ENCODE results near the gene SNED1.
"Not testable (repeated sequence)": the region's sequence is repeated elsewhere in the genome, so short reads cannot be mapped to it uniquely, and the experiment has no call there.

SNED1 gene

DNA sequence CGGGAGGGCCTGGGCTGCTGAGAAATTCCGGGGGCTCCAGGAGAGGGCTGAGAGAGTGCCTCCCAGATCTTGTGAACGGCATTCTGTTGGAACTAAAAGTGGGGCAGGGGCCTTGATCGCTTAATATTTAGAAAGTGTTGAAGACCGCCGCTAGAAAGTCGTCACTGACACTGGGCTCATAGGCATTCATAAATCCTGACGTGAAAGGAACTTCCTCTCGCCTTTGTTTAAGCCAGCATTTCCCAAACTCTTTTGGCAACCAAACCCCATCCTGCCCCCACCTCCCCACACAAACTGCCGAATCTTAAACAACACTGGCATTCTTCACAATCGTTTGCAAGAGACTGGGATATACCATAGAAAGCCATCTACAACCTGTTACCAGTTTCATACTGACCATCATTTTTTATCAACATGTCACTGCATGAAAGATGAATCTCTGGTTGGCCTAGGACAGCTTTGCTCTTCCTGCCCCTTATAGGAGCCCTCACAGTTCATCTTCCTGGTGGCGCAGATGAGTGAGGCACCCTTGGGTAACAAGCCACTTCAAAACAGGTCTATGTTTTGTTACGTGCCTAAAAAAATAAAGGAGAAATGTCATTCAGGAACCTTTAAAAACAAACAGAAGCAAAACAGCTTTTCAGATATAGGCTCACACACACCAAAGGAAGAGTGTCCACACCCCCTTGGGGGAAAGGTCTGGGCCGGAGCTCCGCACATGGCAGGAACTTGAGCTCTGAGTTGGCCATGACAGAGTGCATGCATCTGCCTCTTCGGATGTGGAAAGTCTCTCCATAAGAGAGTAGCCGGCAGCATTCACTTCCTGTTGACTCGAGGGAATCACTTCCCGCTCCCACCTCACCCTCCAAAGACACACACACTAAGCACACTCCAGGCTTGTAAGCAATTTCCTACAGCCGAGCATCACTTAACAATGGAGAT lies 90.6 kb downstream of the SNED1 start:
- Histone ChIP-seq H3K4me1 (ENCODE audit: control insufficient read depth, insufficient read depth, low read length) (peaks cover 4% of the 10 kb centered on the region), H3K36me3 (ENCODE audit: control insufficient read depth, insufficient read depth, low read length) (peaks cover 9% of the 10 kb centered on the region), H3K9ac (ENCODE audit: low read depth, low read length) (no peak overlapping the region), H3K9me3 (ENCODE audit: control insufficient read depth, insufficient read depth, low read length) (no peaks in the 10 kb centered on the region), H3K4me3 (ENCODE audit: low read depth, low read length) (no peak overlapping the region), H3K27me3 (ENCODE audit: control insufficient read depth, insufficient read depth, low read length) (no peaks in the 10 kb centered on the region)

DNA sequence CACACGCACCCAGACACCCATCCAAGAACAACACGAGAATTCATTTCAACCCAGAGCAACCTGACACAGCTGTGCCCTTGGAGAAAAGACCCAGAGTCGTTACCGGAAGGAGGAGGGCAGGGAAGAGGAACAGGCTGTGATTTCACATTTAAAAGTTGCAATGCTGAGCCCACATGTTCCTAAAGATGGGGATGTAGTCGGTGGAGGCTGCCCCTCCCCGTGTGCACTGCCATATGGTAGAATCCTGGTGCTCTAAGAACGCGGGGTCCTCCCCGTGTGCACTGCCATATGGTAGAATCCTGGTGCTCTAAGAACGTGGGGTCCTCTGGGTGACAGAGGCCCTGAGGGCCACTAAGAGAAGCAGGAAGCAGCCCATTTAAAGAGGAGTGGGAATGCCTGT lies 92.8 kb downstream of the SNED1 start:
- no peaks in the 10 kb centered on the region for H3K9me3 ChIP-seq (ENCODE audit: control insufficient read depth, insufficient read depth, low read length)
- H3K27me3 ChIP-seq (ENCODE audit: control insufficient read depth, insufficient read depth, low read length): no peaks in the 10 kb centered on the region
- peaks cover 13% of the 10 kb centered on the region for H3K36me3 ChIP-seq (ENCODE audit: control insufficient read depth, insufficient read depth, low read length)
- peaks cover 9% of the 10 kb centered on the region for H3K4me1 ChIP-seq (ENCODE audit: control insufficient read depth, insufficient read depth, low read length)
- no peak overlapping the region for H3K4me3 ChIP-seq (ENCODE audit: low read depth, low read length)
- no peak overlapping the region for H3K9ac ChIP-seq (ENCODE audit: low read depth, low read length)

DNA sequence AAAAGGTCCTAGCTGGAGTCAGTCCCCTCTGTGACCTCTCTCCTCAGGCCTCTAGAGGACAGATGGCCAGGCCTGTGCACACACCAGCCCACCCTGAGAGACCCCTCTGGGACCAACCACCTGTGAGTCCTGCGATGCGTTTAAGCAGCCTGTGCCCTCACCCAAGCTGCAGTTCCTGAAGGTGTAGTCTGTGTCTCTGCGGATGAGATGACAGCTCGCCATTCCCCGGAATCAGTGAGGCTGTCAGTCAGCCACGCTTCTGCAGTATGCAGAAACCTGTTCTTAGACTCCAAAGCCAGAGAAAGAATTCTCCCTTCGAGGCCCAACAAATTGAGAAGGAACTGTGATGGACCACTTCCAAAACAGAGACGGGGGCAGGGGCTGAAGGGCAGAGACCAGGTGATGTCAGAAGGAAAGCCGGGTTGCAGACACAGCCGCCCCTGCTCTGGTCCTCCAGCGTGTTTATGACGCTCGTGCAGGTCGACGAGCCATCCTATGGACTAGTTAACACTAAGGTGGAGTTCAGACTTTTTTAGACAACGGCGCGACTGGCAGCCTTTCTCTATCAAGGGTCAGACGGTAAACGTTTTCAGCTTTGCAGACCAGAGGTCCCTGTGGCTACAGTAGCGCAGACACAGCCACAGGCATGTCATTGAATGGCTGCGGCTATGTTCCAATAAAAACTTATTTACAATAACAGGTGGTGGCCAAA lies 93.5 kb downstream of the SNED1 start:
- H3K27me3 ChIP-seq (ENCODE audit: control insufficient read depth, insufficient read depth, low read length): no peaks in the 10 kb centered on the region
- peaks cover 9% of the 10 kb centered on the region for H3K4me1 ChIP-seq (ENCODE audit: control insufficient read depth, insufficient read depth, low read length)
- no peaks in the 10 kb centered on the region for H3K9me3 ChIP-seq (ENCODE audit: control insufficient read depth, insufficient read depth, low read length)
- no peak overlapping the region for H3K4me3 ChIP-seq (ENCODE audit: low read depth, low read length)
- no peak overlapping the region for H3K9ac ChIP-seq (ENCODE audit: low read depth, low read length)
- peaks cover 13% of the 10 kb centered on the region for H3K36me3 ChIP-seq (ENCODE audit: control insufficient read depth, insufficient read depth, low read length)

DNA sequence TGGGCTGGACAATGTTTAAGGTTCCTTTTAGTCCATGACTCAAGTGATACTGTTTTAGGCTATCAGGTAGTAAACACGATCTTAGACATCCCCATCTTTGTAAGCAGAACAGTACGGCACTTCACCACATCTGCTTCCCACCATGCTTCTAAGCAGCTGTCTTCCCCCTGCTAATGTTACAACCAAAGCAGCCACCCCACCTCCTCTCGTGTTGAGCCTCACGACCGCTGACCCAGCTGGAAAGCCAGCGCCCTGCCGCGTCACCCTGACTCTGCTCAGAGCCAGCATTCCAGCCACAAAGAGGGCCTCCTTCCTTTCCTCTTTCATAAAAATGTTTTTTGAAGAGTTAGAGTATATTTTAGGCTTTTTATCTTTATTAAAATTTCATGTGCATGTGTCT lies 94.3 kb downstream of the SNED1 start:
- H3K36me3 ChIP-seq (ENCODE audit: control insufficient read depth, insufficient read depth, low read length): peaks cover 13% of the 10 kb centered on the region

DNA sequence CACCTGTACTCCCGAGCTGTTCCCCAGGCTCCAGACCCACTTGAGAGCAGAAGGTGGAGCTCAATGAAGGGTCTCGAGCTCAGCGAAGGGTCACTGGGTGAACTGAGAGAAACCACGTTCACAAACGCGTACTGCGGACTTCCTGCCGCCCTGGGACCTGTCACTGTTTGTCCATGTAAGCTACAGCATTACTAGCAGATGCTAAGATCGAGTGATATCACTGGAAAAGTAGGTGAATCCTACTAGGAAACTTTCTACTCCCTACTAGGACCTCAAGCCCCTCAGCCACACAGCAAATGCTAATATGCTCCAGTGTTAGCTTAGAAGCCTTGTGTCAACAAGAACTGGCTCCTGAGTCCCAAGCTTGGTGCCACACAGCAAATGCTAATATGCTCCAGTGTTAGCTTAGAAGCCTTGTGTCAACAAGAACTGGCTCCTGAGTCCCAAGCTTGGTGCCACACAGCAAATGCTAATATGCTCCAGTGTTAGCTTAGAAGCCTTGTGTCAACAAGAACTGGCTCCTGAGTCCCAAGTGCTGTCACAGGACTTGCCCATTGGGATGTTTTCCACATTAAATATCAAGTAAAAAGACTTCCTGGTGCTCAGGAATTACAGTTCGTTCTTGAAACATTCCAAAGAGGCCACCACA lies 94.8 kb downstream of the SNED1 start:
- not testable (repeated sequence) for H3K4me1 ChIP-seq (ENCODE audit: control insufficient read depth, insufficient read depth, low read length); H3K9me3 ChIP-seq (ENCODE audit: control insufficient read depth, insufficient read depth, low read length); H3K27me3 ChIP-seq (ENCODE audit: control insufficient read depth, insufficient read depth, low read length); H3K9ac ChIP-seq (ENCODE audit: low read depth, low read length); H3K4me3 ChIP-seq (ENCODE audit: low read depth, low read length)
- H3K36me3 ChIP-seq (ENCODE audit: control insufficient read depth, insufficient read depth, low read length): peaks cover 13% of the 10 kb centered on the region

More for the DNA sequence above, 94.3 kb downstream of the SNED1 start:
- Histone ChIP-seq H3K9ac (ENCODE audit: low read depth, low read length) (no peak overlapping the region), H3K9me3 (ENCODE audit: control insufficient read depth, insufficient read depth, low read length) (no peaks in the 10 kb centered on the region), H3K27me3 (ENCODE audit: control insufficient read depth, insufficient read depth, low read length) (no peaks in the 10 kb centered on the region), H3K4me3 (ENCODE audit: low read depth, low read length) (no peak overlapping the region), H3K4me1 (ENCODE audit: control insufficient read depth, insufficient read depth, low read length) (peaks cover 9% of the 10 kb centered on the region)

DNA sequence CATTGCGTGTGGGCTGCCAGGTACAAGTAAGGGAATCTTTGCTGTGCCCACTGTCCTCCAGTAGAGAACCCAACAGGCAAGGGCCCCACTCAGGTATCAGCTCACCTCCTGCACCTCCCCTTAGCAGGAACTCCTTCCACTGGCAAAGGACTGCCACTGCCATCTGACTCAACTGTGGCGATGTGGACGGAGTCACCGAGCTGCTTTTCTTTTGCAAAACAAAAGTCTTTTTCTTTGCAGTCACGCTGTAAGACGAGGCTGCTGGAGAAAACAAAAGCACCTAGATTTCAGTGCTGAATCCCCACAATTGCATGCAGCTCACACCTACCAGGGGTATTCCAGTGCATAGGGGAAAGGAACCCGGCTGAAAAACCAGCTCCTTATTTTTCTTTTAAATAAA lies 95.8 kb downstream of the SNED1 start:
- Histone ChIP-seq H3K9ac (ENCODE audit: low read depth, low read length) (peak overlapping the region; percentile 47), H3K4me1 (ENCODE audit: control insufficient read depth, insufficient read depth, low read length) (peaks cover 9% of the 10 kb centered on the region), H3K9me3 (ENCODE audit: control insufficient read depth, insufficient read depth, low read length) (no peaks in the 10 kb centered on the region), H3K27me3 (ENCODE audit: control insufficient read depth, insufficient read depth, low read length) (no peaks in the 10 kb centered on the region), H3K36me3 (ENCODE audit: control insufficient read depth, insufficient read depth, low read length) (peaks cover 9% of the 10 kb centered on the region), H3K4me3 (ENCODE audit: low read depth, low read length) (no peak overlapping the region)

DNA sequence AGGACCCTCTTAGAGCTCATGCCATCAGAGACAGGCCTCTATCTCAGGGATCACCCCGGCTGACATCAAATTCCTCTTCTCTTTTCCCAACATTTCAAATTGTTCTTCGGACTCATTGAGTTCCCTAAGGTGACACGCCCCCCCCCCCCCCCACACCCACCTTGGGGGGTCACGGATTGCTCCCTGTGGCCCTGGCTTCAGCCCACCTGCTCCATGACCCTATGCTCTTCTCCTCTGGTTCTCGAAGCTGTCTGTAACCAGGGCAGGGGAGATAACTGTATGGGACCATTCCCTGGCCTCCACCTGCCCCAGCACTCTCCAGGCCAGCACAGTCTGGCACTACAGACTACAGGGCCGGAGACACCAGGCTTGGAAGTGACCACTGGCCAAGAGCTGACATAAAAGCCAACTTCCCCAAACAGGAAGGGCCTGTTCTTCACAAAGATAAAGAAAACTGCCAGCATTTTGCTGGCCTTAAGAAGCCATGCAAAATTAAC lies 96.6 kb downstream of the SNED1 start:
- Histone ChIP-seq H3K9ac (ENCODE audit: low read depth, low read length) (no peak overlapping the region), H3K27me3 (ENCODE audit: control insufficient read depth, insufficient read depth, low read length) (no peaks in the 10 kb centered on the region), H3K36me3 (ENCODE audit: control insufficient read depth, insufficient read depth, low read length) (peaks cover 11% of the 10 kb centered on the region), H3K4me3 (ENCODE audit: low read depth, low read length) (no peak overlapping the region), H3K9me3 (ENCODE audit: control insufficient read depth, insufficient read depth, low read length) (no peaks in the 10 kb centered on the region), H3K4me1 (ENCODE audit: control insufficient read depth, insufficient read depth, low read length) (peaks cover 9% of the 10 kb centered on the region)

DNA sequence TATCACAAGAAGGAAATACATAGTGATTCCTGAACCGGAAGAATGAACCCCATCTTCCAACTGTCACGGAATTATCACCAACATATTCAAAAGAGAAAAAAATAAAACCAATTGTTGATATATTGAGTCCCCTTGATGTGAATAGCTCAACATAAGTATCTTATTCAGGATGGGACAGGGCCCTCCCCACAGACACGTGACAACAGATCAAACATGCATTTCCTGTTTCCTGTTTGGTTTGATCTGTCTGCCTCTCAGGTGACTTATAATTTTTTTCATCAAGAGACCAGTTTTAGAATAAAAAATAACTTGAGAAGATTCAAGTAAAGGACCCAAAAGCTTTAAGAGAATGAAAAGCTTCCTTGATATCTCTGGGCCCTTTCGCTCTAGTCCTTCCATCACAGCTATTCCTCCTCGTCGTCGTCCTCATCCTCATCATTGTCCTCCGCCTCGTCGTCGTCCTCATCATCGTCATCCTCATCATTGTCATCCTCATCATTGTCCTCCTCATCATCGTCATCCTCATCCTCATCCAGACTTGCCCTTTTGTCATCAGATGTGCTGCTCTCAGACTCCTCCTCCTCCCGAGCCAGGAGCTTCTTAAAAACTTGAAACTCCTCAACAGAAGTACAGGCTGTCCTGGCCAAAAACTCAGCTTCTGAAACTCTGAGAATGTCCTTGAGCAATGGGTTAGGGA lies 97.3 kb downstream of the SNED1 start:
- no peak overlapping the region for H3K4me3 ChIP-seq (ENCODE audit: low read depth, low read length)
- peaks cover 9% of the 10 kb centered on the region for H3K4me1 ChIP-seq (ENCODE audit: control insufficient read depth, insufficient read depth, low read length)
- H3K27me3 ChIP-seq (ENCODE audit: control insufficient read depth, insufficient read depth, low read length): no peaks in the 10 kb centered on the region
- peaks cover 11% of the 10 kb centered on the region for H3K36me3 ChIP-seq (ENCODE audit: control insufficient read depth, insufficient read depth, low read length)
- H3K9me3 ChIP-seq (ENCODE audit: control insufficient read depth, insufficient read depth, low read length): no peaks in the 10 kb centered on the region
- H3K9ac ChIP-seq (ENCODE audit: low read depth, low read length): no peak overlapping the region

DNA sequence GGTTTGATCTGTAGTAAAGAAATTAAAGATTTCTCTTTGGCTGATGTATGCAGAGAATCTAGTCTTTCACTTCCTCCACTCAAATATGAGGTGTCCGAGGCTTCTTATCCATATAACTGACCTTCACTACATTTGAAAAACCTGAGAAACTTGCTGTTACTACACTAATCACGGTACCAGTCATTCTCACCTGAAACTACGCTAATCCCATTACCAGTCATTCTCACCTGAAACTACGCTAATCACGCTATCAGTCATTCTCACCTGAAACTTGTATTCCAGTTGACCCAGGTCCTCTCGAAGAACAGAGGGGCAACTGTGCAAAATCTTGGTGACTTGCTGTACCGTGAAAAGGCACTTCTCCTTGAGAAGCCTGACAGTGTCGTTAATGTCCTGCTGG lies 98.6 kb downstream of the SNED1 start:
- peaks cover 11% of the 10 kb centered on the region for H3K36me3 ChIP-seq (ENCODE audit: control insufficient read depth, insufficient read depth, low read length)
- no peak overlapping the region for H3K4me3 ChIP-seq (ENCODE audit: low read depth, low read length)
- peaks cover 9% of the 10 kb centered on the region for H3K4me1 ChIP-seq (ENCODE audit: control insufficient read depth, insufficient read depth, low read length)
- H3K9me3 ChIP-seq (ENCODE audit: control insufficient read depth, insufficient read depth, low read length): no peaks in the 10 kb centered on the region
- H3K9ac ChIP-seq (ENCODE audit: low read depth, low read length): no peak overlapping the region
- H3K27me3 ChIP-seq (ENCODE audit: control insufficient read depth, insufficient read depth, low read length): no peaks in the 10 kb centered on the region

DNA sequence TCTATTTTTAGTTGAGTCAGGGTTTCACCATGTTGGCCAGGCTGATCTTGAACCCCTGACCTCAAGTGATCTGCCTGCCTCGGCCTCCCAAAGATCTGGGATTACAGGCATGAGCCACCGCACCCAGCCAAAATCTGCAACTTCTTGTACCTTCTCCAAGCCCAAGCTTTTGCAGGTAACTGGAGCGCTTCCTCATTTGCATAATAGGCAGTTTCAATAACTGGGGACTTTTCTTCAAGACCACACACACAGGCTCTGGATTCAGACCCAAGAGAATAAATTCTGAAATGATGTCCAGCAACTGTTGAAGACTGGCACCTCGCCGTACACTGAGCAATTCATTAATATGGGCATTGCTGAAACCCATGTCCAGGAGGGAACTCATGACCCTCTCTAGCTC lies 100.8 kb downstream of the SNED1 start:
- Histone ChIP-seq H3K4me3 (ENCODE audit: low read depth, low read length) (no peak overlapping the region), H3K36me3 (ENCODE audit: control insufficient read depth, insufficient read depth, low read length) (peaks cover 8% of the 10 kb centered on the region)

DNA sequence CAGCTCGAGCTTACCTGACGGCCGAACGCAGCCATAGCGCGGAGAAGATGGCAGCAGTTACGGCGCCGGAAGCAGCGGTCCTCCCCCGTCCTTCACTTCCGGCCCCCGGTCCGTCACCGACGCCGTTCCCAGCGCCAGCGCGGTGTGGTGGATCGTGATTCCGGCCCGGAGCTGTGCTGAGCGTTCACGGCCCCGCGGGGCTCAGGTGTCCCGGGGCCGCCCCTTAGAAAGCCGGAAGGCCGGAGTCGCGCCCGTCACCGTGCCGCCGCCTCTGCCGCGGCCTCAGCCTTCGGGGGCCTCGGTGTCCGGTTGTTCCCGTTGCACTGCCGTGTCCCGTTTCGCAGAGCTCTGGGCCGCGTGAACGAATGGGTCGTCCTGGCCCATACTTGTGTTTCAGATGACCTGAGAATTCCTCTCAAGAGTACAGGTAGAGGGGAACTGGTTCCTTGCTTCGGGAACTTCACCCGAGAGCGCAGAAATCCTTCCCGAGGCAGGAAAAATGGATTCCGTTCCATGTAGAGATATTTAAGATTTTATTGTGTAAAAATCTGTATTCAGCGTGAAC lies 103.9 kb downstream of the SNED1 start, which contains the start of gene MTERF4:
Gene MTERF4 (minus strand): TSS at position 49 of the 565 bp plus-strand sequence. CDS start 14 bp downstream, at position 35.
- Histone ChIP-seq H3K4me1 (ENCODE audit: control insufficient read depth, insufficient read depth, low read length) (no peaks in the 10 kb centered on the region), H3K27me3 (ENCODE audit: control insufficient read depth, insufficient read depth, low read length) (no peaks in the 10 kb centered on the region), H3K36me3 (ENCODE audit: control insufficient read depth, insufficient read depth, low read length) (peaks cover 7% of the 10 kb centered on the region), H3K9ac (ENCODE audit: low read depth, low read length) (peak within 1 kb of the TSS; percentile 67), H3K4me3 (ENCODE audit: low read depth, low read length) (peak within 1 kb of the TSS; percentile 70), H3K9me3 (ENCODE audit: control insufficient read depth, insufficient read depth, low read length) (no peaks in the 10 kb centered on the region)

More for the DNA sequence above, 100.8 kb downstream of the SNED1 start:
- H3K27me3 ChIP-seq (ENCODE audit: control insufficient read depth, insufficient read depth, low read length): no peaks in the 10 kb centered on the region
- H3K9me3 ChIP-seq (ENCODE audit: control insufficient read depth, insufficient read depth, low read length): no peaks in the 10 kb centered on the region
- H3K4me1 ChIP-seq (ENCODE audit: control insufficient read depth, insufficient read depth, low read length): peaks cover 5% of the 10 kb centered on the region
- H3K9ac ChIP-seq (ENCODE audit: low read depth, low read length): no peak overlapping the region
